OCI-LY7 (cell line): ENCODE measurements around the gene NLGN1. TPM values are rescaled to one million over a fixed set of nuclear protein-coding genes. Genes with fewer than 3 reads are reported as not detected.

Source experiments
- BruUV-seq: library from RNA; stranded (reverse); fragments of 400-500 nt; replicated peaks from 2 replicates; lab custom pipeline; 2021; lab: Mats Ljungman, UMichigan
- CTCF ChIA-PET: fragments of 300-600 bp; sonication (Branson Sonifier 250); formaldehyde crosslinking; loops from one replicate; lab custom pipeline; 2022; ENCODE audit warnings: antibody characterized with exemption; ENCODE audit not compliant: unreplicated experiment; lab: Charles Lee
- POLR2A ChIA-PET: fragments of 300-600 bp; sonication (Branson Sonifier 250); formaldehyde crosslinking; loops from one replicate; lab custom pipeline; 2022; ENCODE audit warnings: antibody characterized with exemption; lab: Charles Lee
- DNase-seq: peaks from one replicate; pipeline ENCODE4 v3.0.0-alpha.2; 2015; ENCODE audit warnings: low spot score
- H2AFZ ChIP-seq: fragments of 200-600 bp; sonication (generic), shearing (Covaris generic); 2 replicates; pipeline ENCODE4 v1.6.1; 2014; ENCODE audit warnings: mild to moderate bottlenecking, antibody characterized with exemption, low read length, moderate library complexity
- H3K27ac ChIP-seq: fragments of 200-600 bp; sonication (generic); 2 replicates; pipeline ENCODE4 v1.5.1; 2014; ENCODE audit warnings: mixed run types, low read depth, mild to moderate bottlenecking, moderate library complexity, low read length, inconsistent platforms; ENCODE audit not compliant: poor library complexity, severe bottlenecking
- H3K36me3 ChIP-seq: fragments of 200-600 bp; sonication (generic); 2 replicates; pipeline ENCODE4 v1.6.1; 2014; ENCODE audit warnings: mild to moderate bottlenecking, antibody characterized with exemption, low read length, moderate library complexity, mixed read lengths; ENCODE audit not compliant: insufficient read depth
- H3K4me1 ChIP-seq: fragments of 200-600 bp; sonication (generic); 2 replicates; pipeline ENCODE4 v1.5.1; 2014; ENCODE audit warnings: mild to moderate bottlenecking, low read length; ENCODE audit not compliant: insufficient read depth, poor library complexity, severe bottlenecking
- H3K4me2 ChIP-seq: fragments of 200-600 bp; sonication (generic); 2 replicates; pipeline ENCODE4 v1.6.1; 2014; ENCODE audit warnings: mild to moderate bottlenecking, low read length
- H3K4me3 ChIP-seq: fragments of 200-600 bp; sonication (generic); 2 replicates; pipeline ENCODE4 v1.5.1; 2014; ENCODE audit warnings: mild to moderate bottlenecking, low read depth, low read length; ENCODE audit not compliant: poor library complexity, severe bottlenecking
- H3K79me2 ChIP-seq: fragments of 200-600 bp; sonication (generic); 2 replicates; pipeline ENCODE4 v1.6.1; 2016; ENCODE audit warnings: low read depth, mild to moderate bottlenecking, low read length, moderate library complexity, mixed read lengths; ENCODE audit not compliant: insufficient read depth
- H3K9me2 ChIP-seq: fragments of 200-600 bp; sonication (generic); 2 replicates; pipeline ENCODE4 v1.6.1; 2016; ENCODE audit warnings: mild to moderate bottlenecking, low read length, mixed read lengths; ENCODE audit not compliant: insufficient read depth
- H3K9me3 ChIP-seq: fragments of 200-600 bp; sonication (generic); 2 replicates; pipeline ENCODE4 v1.6.1; 2014; ENCODE audit warnings: mild to moderate bottlenecking, mixed run types, low read length, mixed read lengths
- H4K20me1 ChIP-seq: fragments of 200-600 bp; sonication (generic); 2 replicates; pipeline ENCODE4 v1.6.1; 2014; ENCODE audit warnings: mild to moderate bottlenecking, antibody characterized with exemption, low read length, moderate library complexity, mixed read lengths; ENCODE audit not compliant: insufficient read depth
- CTCF ChIP-seq: fragments of 200-600 bp; sonication (generic); conservative IDR thresholded peaks from 2 replicates; pipeline ENCODE4 v1.5.1; 2014; ENCODE audit warnings: mild to moderate bottlenecking, antibody characterized with exemption, low read length, moderate library complexity, mixed read lengths
- EZH2phosphoT487 ChIP-seq: fragments of 200-600 bp; sonication (generic); IDR thresholded peaks from 2 replicates; pipeline ENCODE4 v1.6.1; 2018; ENCODE audit warnings: low read depth, borderline replicate concordance, mild to moderate bottlenecking, mixed run types, antibody characterized with exemption, low read length, moderate library complexity, mixed read lengths
- intact Hi-C: fragments of 100-400 bp; cut with micrococcal nuclease; formaldehyde crosslinking; loops from one replicate; pipeline ENCODE4 v1.10.0; 2022; ENCODE audit not compliant: unreplicated experiment
- total RNA-seq, 2 experiments: library from RNA; depleted of rRNA in 1 of 2; stranded (reverse); fragments of >200 nt in 1 of 2; shearing (Covaris generic) in 1 of 2; gene quantifications; 2 replicates each; pipeline ENCODE4 v1.2.3, GENCODE V29; 2014 to 2022

NLGN1 gene
- total RNA-seq, 2 experiments from 2014 or later, result not detected

DNA sequence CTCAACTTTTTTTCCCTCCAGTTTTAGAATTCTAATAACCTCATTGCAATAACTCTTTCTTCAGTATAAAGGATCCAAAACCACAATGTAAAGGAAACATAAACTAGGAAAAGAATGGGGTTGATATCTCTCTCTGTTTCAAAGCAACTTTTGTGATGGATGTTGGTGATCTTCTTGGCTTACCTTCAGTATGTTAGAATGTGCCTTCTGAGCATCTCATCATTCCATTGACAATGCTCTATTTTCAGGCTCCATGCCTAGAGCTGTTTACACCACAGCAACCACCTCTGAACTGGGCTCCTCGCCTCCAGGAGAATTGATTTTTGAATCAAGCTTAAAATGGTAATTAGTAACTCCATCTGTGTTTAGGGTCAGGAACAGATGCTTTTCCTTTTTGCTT lies 6.6 kb downstream of the NLGN1 start:
- H2AFZ ChIP-seq, result no peak overlapping the region

GRCh38 chr3:173410436-173410835 lies 12.9 kb downstream of the NLGN1 start:
- no peak for DNase-seq
- Histone ChIP-seq H3K36me3 (no peaks in the 10 kb centered on the region), H3K79me2 (no peaks in the 10 kb centered on the region), H3K27ac (no peak overlapping the region), H2AFZ (no peak overlapping the region), H3K4me1 (no peaks in the 10 kb centered on the region), H3K4me2 (no peak overlapping the region), H3K9me2 (no peaks in the 10 kb centered on the region), H3K4me3 (no peak overlapping the region), H4K20me1 (no peaks in the 10 kb centered on the region), H3K9me3 (no peaks in the 10 kb centered on the region)
- CTCF ChIA-PET, result no interaction called here
- POLR2A ChIA-PET, result no interaction called here
- no peak for TF ChIP-seq CTCF
- TF ChIP-seq EZH2phosphoT487, result no peak
- intact Hi-C loops, result no loop called here
- no TSS peak for BruUV-seq

More for the DNA sequence above, 6.6 kb downstream of the NLGN1 start:
- intact Hi-C loops, result no loop called here
- Histone ChIP-seq H3K4me3 (no peak overlapping the region), H3K79me2 (no peaks in the 10 kb centered on the region), H3K4me2 (no peak overlapping the region), H3K9me2 (no peaks in the 10 kb centered on the region), H3K9me3 (no peaks in the 10 kb centered on the region), H4K20me1 (no peaks in the 10 kb centered on the region), H3K27ac (no peak overlapping the region), H3K36me3 (no peaks in the 10 kb centered on the region), H3K4me1 (no peaks in the 10 kb centered on the region)
- no peak for TF ChIP-seq EZH2phosphoT487
- no peak for TF ChIP-seq CTCF
- no TSS peak for BruUV-seq
- no peak for DNase-seq
- CTCF ChIA-PET, result no interaction called here
- POLR2A ChIA-PET, result interaction anchor here (0.9 kb wide), 1 partner anchor 14 kb away, joined by 3 read pairs; no protein-coding TSS in a partner anchor

DNA sequence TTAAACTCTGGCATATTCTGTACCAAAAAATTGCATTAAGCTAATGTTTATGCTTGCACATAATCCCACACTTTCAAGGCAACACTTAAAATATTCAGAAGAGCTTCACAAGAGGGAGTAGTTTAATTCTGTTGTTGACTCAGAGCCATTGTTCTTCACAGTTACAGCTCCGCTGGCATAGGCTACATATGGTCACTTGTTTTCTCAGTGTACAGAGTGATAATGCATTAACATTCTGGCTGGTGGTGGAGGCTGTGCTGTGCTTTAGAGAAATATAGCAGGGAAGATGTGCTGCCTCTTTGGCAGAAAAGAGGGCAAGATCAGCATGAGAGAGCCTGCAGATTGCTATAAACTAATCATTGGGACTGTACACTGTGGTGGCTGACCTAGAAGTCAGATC lies 13.3 kb downstream of the NLGN1 start:
- Histone ChIP-seq H2AFZ (no peak overlapping the region), H3K4me1 (no peaks in the 10 kb centered on the region), H3K9me3 (no peaks in the 10 kb centered on the region), H3K27ac (no peak overlapping the region), H3K4me2 (no peak overlapping the region), H3K9me2 (no peaks in the 10 kb centered on the region), H4K20me1 (no peaks in the 10 kb centered on the region), H3K36me3 (no peaks in the 10 kb centered on the region), H3K79me2 (no peaks in the 10 kb centered on the region), H3K4me3 (no peak overlapping the region)
- intact Hi-C loops, result no loop called here
- CTCF ChIA-PET, result no interaction called here
- no peak for DNase-seq
- TF ChIP-seq CTCF, result no peak
- no peak for TF ChIP-seq EZH2phosphoT487
- BruUV-seq, result no TSS peak
- POLR2A ChIA-PET, result no interaction called here
